ENCODE results near the gene SPAG6.
"Not testable (repeated sequence)": the region's sequence is repeated elsewhere in the genome, so short reads cannot be mapped to it uniquely, and the experiment has no call there.

Gene SPAG6

GRCh38 chr10:22379059-22379458, 33.8 kb downstream of the SPAG6 start:
- DNase-seq: no peak

- DNase-seq: no peak
Measured at GRCh38 chr10:22381262-22381661, 36.0 kb downstream of the SPAG6 start.

GRCh38 chr10:22386503-22386902, 41.2 kb downstream of the SPAG6 start:
- no peak for DNase-seq

- DNase-seq: no peak
Measured at GRCh38 chr10:22389856-22390589, 44.7 kb downstream of the SPAG6 start.

- DNase-seq: no peak
Measured at GRCh38 chr10:22391600-22391999, 46.3 kb downstream of the SPAG6 start.

GRCh38 chr10:22396195-22396594, 50.9 kb downstream of the SPAG6 start:
- not testable (repeated sequence) for DNase-seq

GRCh38 chr10:22406916-22407315, 61.6 kb downstream of the SPAG6 start:
- not testable (repeated sequence) for DNase-seq

GRCh38 chr10:22410394-22410793, 65.1 kb downstream of the SPAG6 start:
- no peak for DNase-seq

GRCh38 chr10:22410846-22411245, 65.5 kb downstream of the SPAG6 start:
- DNase-seq: no peak

GRCh38 chr10:22414146-22414545, 68.8 kb downstream of the SPAG6 start:
- no peak for DNase-seq

- DNase-seq: no peak
Measured at GRCh38 chr10:22415072-22415471, 69.8 kb downstream of the SPAG6 start.

- no peak for DNase-seq
Measured at GRCh38 chr10:22417736-22418268, 72.5 kb downstream of the SPAG6 start.

- DNase-seq: no peak
Measured at GRCh38 chr10:22420787-22421517, 75.7 kb downstream of the SPAG6 start.

- DNase-seq: no peak
Measured at GRCh38 chr10:22426653-22427052, 81.4 kb downstream of the SPAG6 start.

GRCh38 chr10:22427101-22427500, 81.8 kb downstream of the SPAG6 start:
- no peak for DNase-seq

GRCh38 chr10:22427890-22428571, 82.7 kb downstream of the SPAG6 start:
- DNase-seq: peak; percentile 97

- DNase-seq: no peak
Measured at GRCh38 chr10:22429146-22429545, 83.8 kb downstream of the SPAG6 start.

- DNase-seq: no peak
Measured at GRCh38 chr10:22429981-22430421, 84.7 kb downstream of the SPAG6 start.

GRCh38 chr10:22433875-22434274, 88.6 kb downstream of the SPAG6 start:
- DNase-seq: no peak

- DNase-seq: no peak
Measured at GRCh38 chr10:22434521-22434920, 89.2 kb downstream of the SPAG6 start.

GRCh38 chr10:22435650-22436049, 90.4 kb downstream of the SPAG6 start:
- no peak for DNase-seq

GRCh38 chr10:22436526-22436892, 91.2 kb downstream of the SPAG6 start:
- no peak for DNase-seq

GRCh38 chr10:22436893-22437619, 91.8 kb downstream of the SPAG6 start:
- DNase-seq: peak; percentile 36
